ENCODE data around the gene SECISBP2L.
A peak's percentile ranks its signal among the peaks of the same experiment; 100 is the strongest.
"Not testable (repeated sequence)": the region's sequence is repeated elsewhere in the genome, so short reads cannot be mapped to it uniquely, and the experiment has no call there.

Gene SECISBP2L

GRCh38 chr15:48984021-48984710 lies 62.1 kb downstream of the SECISBP2L start:
- no peak overlapping the region for H3K27ac ChIP-seq (ENCODE audit: low read depth in 2 of 2, low read length in 2 of 2)

DNA sequence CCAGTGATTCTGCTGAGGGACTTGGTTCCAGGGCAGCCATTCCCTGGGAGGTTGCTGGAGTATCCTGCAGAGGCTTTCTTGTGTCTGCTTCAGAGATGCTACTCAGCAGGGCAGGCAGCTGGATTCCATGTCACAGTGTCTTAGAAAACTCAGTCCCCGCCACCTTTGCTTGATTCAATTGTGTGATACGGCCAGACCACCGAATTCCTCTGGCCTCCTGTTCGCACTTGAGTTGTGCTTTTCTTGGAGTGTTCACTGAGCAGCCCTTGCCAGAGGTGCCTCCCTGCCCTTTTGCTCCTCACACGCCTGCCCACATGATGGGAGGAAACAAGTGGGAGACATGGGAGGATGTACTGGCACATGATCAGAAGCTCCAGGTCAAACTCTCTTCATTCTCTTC lies 62.9 kb downstream of the SECISBP2L start:
- H3K4me3 ChIP-seq (ENCODE audit: low read length in 2 of 2): no peak overlapping the region
- H3K27ac ChIP-seq (ENCODE audit: low read depth in 2 of 2, low read length in 2 of 2): no peak overlapping the region
- no peaks in the 10 kb centered on the region for H3K4me1 ChIP-seq (ENCODE audit: control insufficient read depth in 2 of 2, insufficient read depth in 2 of 2, low read length in 2 of 2)
- H3K27me3 ChIP-seq (ENCODE audit: control insufficient read depth in 2 of 2, insufficient read depth in 2 of 2, low read length in 2 of 2): no peaks in the 10 kb centered on the region
- H3K36me3 ChIP-seq (ENCODE audit: control insufficient read depth in 2 of 2, insufficient read depth in 2 of 2, low read length in 2 of 2): no peaks in the 10 kb centered on the region
- no peak overlapping the region for H3K9ac ChIP-seq (ENCODE audit: low read depth in 1 of 2, low read length in 2 of 2)
- no peaks in the 10 kb centered on the region for H3K9me3 ChIP-seq (ENCODE audit: control insufficient read depth in 2 of 2, low read length in 2 of 2)

More at GRCh38 chr15:48984021-48984710, 62.1 kb downstream of the SECISBP2L start:
- H3K4me1 ChIP-seq (ENCODE audit: control insufficient read depth in 2 of 2, insufficient read depth in 2 of 2, low read length in 2 of 2): no peaks in the 10 kb centered on the region
- H3K9ac ChIP-seq (ENCODE audit: low read depth in 1 of 2, low read length in 2 of 2): no peak overlapping the region
- H3K27me3 ChIP-seq (ENCODE audit: control insufficient read depth in 2 of 2, insufficient read depth in 2 of 2, low read length in 2 of 2): no peaks in the 10 kb centered on the region
- no peaks in the 10 kb centered on the region for H3K9me3 ChIP-seq (ENCODE audit: control insufficient read depth in 2 of 2, low read length in 2 of 2)
- H3K36me3 ChIP-seq (ENCODE audit: control insufficient read depth in 2 of 2, insufficient read depth in 2 of 2, low read length in 2 of 2): no peaks in the 10 kb centered on the region
- no peak overlapping the region for H3K4me3 ChIP-seq (ENCODE audit: low read length in 2 of 2)

- H3K27ac ChIP-seq (ENCODE audit: low read depth in 2 of 2, low read length in 2 of 2): no peak overlapping the region
- no peaks in the 10 kb centered on the region for H3K4me1 ChIP-seq (ENCODE audit: control insufficient read depth in 2 of 2, insufficient read depth in 2 of 2, low read length in 2 of 2)
- H3K36me3 ChIP-seq (ENCODE audit: control insufficient read depth in 2 of 2, insufficient read depth in 2 of 2, low read length in 2 of 2): no peaks in the 10 kb centered on the region
- H3K9ac ChIP-seq (ENCODE audit: low read depth in 1 of 2, low read length in 2 of 2): no peak overlapping the region
- no peaks in the 10 kb centered on the region for H3K9me3 ChIP-seq (ENCODE audit: control insufficient read depth in 2 of 2, low read length in 2 of 2)
- H3K4me3 ChIP-seq (ENCODE audit: low read length in 2 of 2): no peak overlapping the region
- no peaks in the 10 kb centered on the region for H3K27me3 ChIP-seq (ENCODE audit: control insufficient read depth in 2 of 2, insufficient read depth in 2 of 2, low read length in 2 of 2)
Observed at GRCh38 chr15:48981941-48982340, 64.3 kb downstream of the SECISBP2L start.

- Histone ChIP-seq H3K27ac (ENCODE audit: low read depth in 2 of 2, low read length in 2 of 2) (no peak overlapping the region), H3K36me3 (ENCODE audit: control insufficient read depth in 2 of 2, insufficient read depth in 2 of 2, low read length in 2 of 2) (no peaks in the 10 kb centered on the region), H3K4me1 (ENCODE audit: control insufficient read depth in 2 of 2, insufficient read depth in 2 of 2, low read length in 2 of 2) (peaks cover 0 to 6% of the 10 kb centered on the region in 2 donors), H3K4me3 (ENCODE audit: low read length in 2 of 2) (no peak overlapping the region), H3K9me3 (ENCODE audit: control insufficient read depth in 2 of 2, low read length in 2 of 2) (no peaks in the 10 kb centered on the region), H3K27me3 (ENCODE audit: control insufficient read depth in 2 of 2, insufficient read depth in 2 of 2, low read length in 2 of 2) (no peaks in the 10 kb centered on the region), H3K9ac (ENCODE audit: low read depth in 1 of 2, low read length in 2 of 2) (no peak overlapping the region)
Observed at GRCh38 chr15:48978638-48979037, 67.6 kb downstream of the SECISBP2L start.

DNA sequence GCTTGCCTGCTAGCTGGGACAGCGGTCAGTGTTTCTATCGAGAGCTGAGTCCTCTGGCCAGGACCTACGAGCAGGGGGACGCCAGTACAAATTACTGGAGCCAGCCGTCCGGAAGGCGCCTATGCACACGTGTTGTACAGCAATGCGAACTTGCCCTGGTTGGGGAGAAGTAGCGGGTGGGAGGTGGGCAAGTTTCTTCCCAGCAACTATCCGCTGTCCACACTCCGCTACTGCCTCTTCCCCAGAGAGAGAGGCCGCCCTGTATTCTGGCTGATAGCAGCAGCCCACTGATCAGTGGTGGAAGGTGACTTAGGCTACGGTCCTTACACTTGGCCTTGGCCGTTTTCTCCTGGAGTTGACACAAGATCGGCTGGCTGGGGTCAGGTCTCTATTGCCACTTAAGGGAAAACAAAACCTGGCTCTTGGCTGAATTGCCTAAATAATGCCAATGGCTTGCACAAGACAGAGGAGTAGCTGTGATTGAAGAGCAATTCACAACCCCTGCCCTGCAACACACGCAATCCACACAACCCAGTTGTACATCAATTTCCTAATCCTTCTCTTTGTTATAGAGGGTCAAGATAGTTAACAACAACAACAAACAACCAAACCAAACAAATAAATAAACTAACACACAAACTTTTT lies 69.7 kb downstream of the SECISBP2L start:
- H3K27ac ChIP-seq (ENCODE audit: low read depth in 2 of 2, low read length in 2 of 2): no peak overlapping the region
- no peaks in the 10 kb centered on the region for H3K36me3 ChIP-seq (ENCODE audit: control insufficient read depth in 2 of 2, insufficient read depth in 2 of 2, low read length in 2 of 2)
- H3K4me3 ChIP-seq (ENCODE audit: low read length in 2 of 2): peak overlapping the region in 1 of 2 donors; percentile 72
- H3K9ac ChIP-seq (ENCODE audit: low read depth in 1 of 2, low read length in 2 of 2): no peak overlapping the region
- no peaks in the 10 kb centered on the region for H3K27me3 ChIP-seq (ENCODE audit: control insufficient read depth in 2 of 2, insufficient read depth in 2 of 2, low read length in 2 of 2)
- H3K9me3 ChIP-seq (ENCODE audit: control insufficient read depth in 2 of 2, low read length in 2 of 2): no peaks in the 10 kb centered on the region
- peaks cover 0 to 6% of the 10 kb centered on the region in 2 donors for H3K4me1 ChIP-seq (ENCODE audit: control insufficient read depth in 2 of 2, insufficient read depth in 2 of 2, low read length in 2 of 2)

- peak overlapping the region; percentile 51 to 72 for H3K4me3 ChIP-seq (ENCODE audit: low read length in 2 of 2)
Observed at GRCh38 chr15:48975472-48976419, 70.5 kb downstream of the SECISBP2L start.

DNA sequence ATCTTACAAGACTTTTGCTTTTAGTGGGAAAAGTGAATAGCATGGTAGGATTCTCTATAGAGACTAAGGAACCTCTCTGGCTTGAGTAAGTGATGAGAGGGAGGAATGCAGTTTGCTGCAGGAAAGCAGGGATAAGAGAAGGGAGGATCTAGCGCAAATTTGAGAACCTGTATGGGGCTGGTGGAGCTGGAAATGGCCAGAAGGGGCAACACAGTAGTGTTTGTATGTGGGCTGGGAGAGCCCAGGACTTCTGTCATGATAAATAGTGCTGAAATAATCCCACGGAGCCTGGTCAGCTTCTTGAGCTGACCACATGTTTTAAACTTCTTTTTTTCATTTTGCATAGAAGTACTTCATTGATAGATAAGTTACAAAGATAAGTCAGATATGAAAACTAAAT lies 71.4 kb downstream of the SECISBP2L start:
- no peak overlapping the region for H3K9ac ChIP-seq (ENCODE audit: low read depth in 1 of 2, low read length in 2 of 2)
- no peak overlapping the region for H3K4me3 ChIP-seq (ENCODE audit: low read length in 2 of 2)
- H3K27ac ChIP-seq (ENCODE audit: low read depth in 2 of 2, low read length in 2 of 2): no peak overlapping the region

More at GRCh38 chr15:48975472-48976419, 70.5 kb downstream of the SECISBP2L start:
- H3K36me3 ChIP-seq (ENCODE audit: control insufficient read depth in 2 of 2, insufficient read depth in 2 of 2, low read length in 2 of 2): no peaks in the 10 kb centered on the region
- peak overlapping the region; percentile 52 to 66 for H3K9ac ChIP-seq (ENCODE audit: low read depth in 1 of 2, low read length in 2 of 2)
- H3K4me1 ChIP-seq (ENCODE audit: control insufficient read depth in 2 of 2, insufficient read depth in 2 of 2, low read length in 2 of 2): peaks cover 0 to 6% of the 10 kb centered on the region in 2 donors
- no peaks in the 10 kb centered on the region for H3K27me3 ChIP-seq (ENCODE audit: control insufficient read depth in 2 of 2, insufficient read depth in 2 of 2, low read length in 2 of 2)
- no peak overlapping the region for H3K27ac ChIP-seq (ENCODE audit: low read depth in 2 of 2, low read length in 2 of 2)
- H3K9me3 ChIP-seq (ENCODE audit: control insufficient read depth in 2 of 2, low read length in 2 of 2): no peaks in the 10 kb centered on the region

GRCh38 chr15:48972750-48973503 lies 73.3 kb downstream of the SECISBP2L start:
- H3K4me3 ChIP-seq (ENCODE audit: low read length in 2 of 2): no peak overlapping the region
- no peaks in the 10 kb centered on the region for H3K9me3 ChIP-seq (ENCODE audit: control insufficient read depth in 2 of 2, low read length in 2 of 2)
- H3K36me3 ChIP-seq (ENCODE audit: control insufficient read depth in 2 of 2, insufficient read depth in 2 of 2, low read length in 2 of 2): no peaks in the 10 kb centered on the region
- peaks cover 0 to 6% of the 10 kb centered on the region in 2 donors for H3K4me1 ChIP-seq (ENCODE audit: control insufficient read depth in 2 of 2, insufficient read depth in 2 of 2, low read length in 2 of 2)
- H3K9ac ChIP-seq (ENCODE audit: low read depth in 1 of 2, low read length in 2 of 2): no peak overlapping the region
- H3K27ac ChIP-seq (ENCODE audit: low read depth in 2 of 2, low read length in 2 of 2): no peak overlapping the region
- H3K27me3 ChIP-seq (ENCODE audit: control insufficient read depth in 2 of 2, insufficient read depth in 2 of 2, low read length in 2 of 2): no peaks in the 10 kb centered on the region

More for the DNA sequence above, 71.4 kb downstream of the SECISBP2L start:
- H3K36me3 ChIP-seq (ENCODE audit: control insufficient read depth in 2 of 2, insufficient read depth in 2 of 2, low read length in 2 of 2): no peaks in the 10 kb centered on the region
- peaks cover 0 to 6% of the 10 kb centered on the region in 2 donors for H3K4me1 ChIP-seq (ENCODE audit: control insufficient read depth in 2 of 2, insufficient read depth in 2 of 2, low read length in 2 of 2)
- no peaks in the 10 kb centered on the region for H3K27me3 ChIP-seq (ENCODE audit: control insufficient read depth in 2 of 2, insufficient read depth in 2 of 2, low read length in 2 of 2)
- H3K9me3 ChIP-seq (ENCODE audit: control insufficient read depth in 2 of 2, low read length in 2 of 2): no peaks in the 10 kb centered on the region

- not testable (repeated sequence) for H3K9ac ChIP-seq (ENCODE audit: low read depth in 1 of 2, low read length in 2 of 2)
Observed at GRCh38 chr15:48970926-48971325, 75.3 kb downstream of the SECISBP2L start.

More at GRCh38 chr15:48970926-48971325, 75.3 kb downstream of the SECISBP2L start:
- H3K36me3 ChIP-seq (ENCODE audit: control insufficient read depth in 2 of 2, insufficient read depth in 2 of 2, low read length in 2 of 2); H3K4me1 ChIP-seq (ENCODE audit: control insufficient read depth in 2 of 2, insufficient read depth in 2 of 2, low read length in 2 of 2); H3K27ac ChIP-seq (ENCODE audit: low read depth in 2 of 2, low read length in 2 of 2); H3K4me3 ChIP-seq (ENCODE audit: low read length in 2 of 2); H3K9me3 ChIP-seq (ENCODE audit: control insufficient read depth in 2 of 2, low read length in 2 of 2): not testable (repeated sequence)
- H3K27me3 ChIP-seq (ENCODE audit: control insufficient read depth in 2 of 2, insufficient read depth in 2 of 2, low read length in 2 of 2): peaks cover 0 to 10% of the 10 kb centered on the region in 2 donors
